Dendritic cell treated with granulocyte-macrophage colony-stimulating factor and Interleukin-4, amounts not matched to agents 40 ng/mL and 50 ng/mL, for 4 days (primary cell): ENCODE measurements around the gene TAPT1.

ENCODE experiments used
- H3K27ac Mint-ChIP-seq: one replicate; pipeline ENCODE4 v1.8.0; 2022; ENCODE audit warnings: mild to moderate bottlenecking, mixed read lengths
- H3K27me3 Mint-ChIP-seq: one replicate; pipeline ENCODE4 v1.8.0; 2022; ENCODE audit warnings: mild to moderate bottlenecking, mixed read lengths
- H3K36me3 Mint-ChIP-seq: one replicate; pipeline ENCODE4 v1.8.0; 2022; ENCODE audit warnings: low read depth, mixed read lengths
- H3K4me1 Mint-ChIP-seq: one replicate; pipeline ENCODE4 v1.8.0; 2022; ENCODE audit warnings: low read depth, mixed read lengths
- H3K4me3 Mint-ChIP-seq: one replicate; pipeline ENCODE4 v1.8.0; 2022; ENCODE audit warnings: mild to moderate bottlenecking, moderate library complexity, mixed read lengths
- H3K9me3 Mint-ChIP-seq: one replicate; pipeline ENCODE4 v1.8.0; 2022; ENCODE audit warnings: mixed read lengths
- intact Hi-C: fragments of 100-400 bp; cut with micrococcal nuclease; formaldehyde crosslinking; loops from one replicate; pipeline ENCODE4 v1.15.0; 2022

TAPT1 gene

GRCh38 chr4:16235209-16235608 is 8.9 kb upstream of the TAPT1 start:
- peaks cover 34% of the 10 kb centered on the region for H3K4me1 Mint-ChIP-seq
- H3K27me3 Mint-ChIP-seq, result no peaks in the 10 kb centered on the region
- H3K36me3 Mint-ChIP-seq, result peaks cover 6% of the 10 kb centered on the region
- H3K4me3 Mint-ChIP-seq, result no peak overlapping the region
- no peak overlapping the region for H3K27ac Mint-ChIP-seq
- intact Hi-C loops, result no loop called here
- peaks cover 8% of the 10 kb centered on the region for H3K9me3 Mint-ChIP-seq

GRCh38 chr4:16233569-16234177 is 7.4 kb upstream of the TAPT1 start:
- Mint-ChIP-seq H3K4me3 (no peak overlapping the region), H3K27me3 (no peaks in the 10 kb centered on the region), H3K4me1 (peaks cover 23% of the 10 kb centered on the region), H3K27ac (peak overlapping the region; percentile 75), H3K9me3 (peaks cover 8% of the 10 kb centered on the region), H3K36me3 (peaks cover 6% of the 10 kb centered on the region)
- intact Hi-C loops, result no loop called here

GRCh38 chr4:16231570-16232245 is 5.4 kb upstream of the TAPT1 start:
- peaks cover 23% of the 10 kb centered on the region for H3K4me1 Mint-ChIP-seq
- peaks cover 16% of the 10 kb centered on the region for H3K36me3 Mint-ChIP-seq
- peak overlapping the region; percentile 86 for H3K27ac Mint-ChIP-seq
- H3K9me3 Mint-ChIP-seq, result peaks cover 8% of the 10 kb centered on the region
- intact Hi-C loops, result no loop called here
- H3K27me3 Mint-ChIP-seq, result no peaks in the 10 kb centered on the region
- peak overlapping the region; percentile 65 for H3K4me3 Mint-ChIP-seq

GRCh38 chr4:16230308-16230707 is 4.0 kb upstream of the TAPT1 start:
- H3K4me1 Mint-ChIP-seq, result peaks cover 23% of the 10 kb centered on the region
- H3K27ac Mint-ChIP-seq, result peak overlapping the region; percentile 22
- no peak overlapping the region for H3K4me3 Mint-ChIP-seq
- intact Hi-C loops, result no loop called here
- peaks cover 16% of the 10 kb centered on the region for H3K36me3 Mint-ChIP-seq
- peaks cover 8% of the 10 kb centered on the region for H3K9me3 Mint-ChIP-seq
- H3K27me3 Mint-ChIP-seq, result no peaks in the 10 kb centered on the region

- intact Hi-C loops, result loop anchor here (5.0 kb wide), 1 partner anchor 33 kb away; no protein-coding TSS in a partner anchor
- no peak overlapping the region for H3K27ac Mint-ChIP-seq
- H3K27me3 Mint-ChIP-seq, result no peaks in the 10 kb centered on the region
- peaks cover 16% of the 10 kb centered on the region for H3K36me3 Mint-ChIP-seq
- peaks cover 8% of the 10 kb centered on the region for H3K9me3 Mint-ChIP-seq
- H3K4me3 Mint-ChIP-seq, result no peak overlapping the region
- peaks cover 25% of the 10 kb centered on the region for H3K4me1 Mint-ChIP-seq
Measured at GRCh38 chr4:16229604-16230003, 3.3 kb upstream of the TAPT1 start.

DNA sequence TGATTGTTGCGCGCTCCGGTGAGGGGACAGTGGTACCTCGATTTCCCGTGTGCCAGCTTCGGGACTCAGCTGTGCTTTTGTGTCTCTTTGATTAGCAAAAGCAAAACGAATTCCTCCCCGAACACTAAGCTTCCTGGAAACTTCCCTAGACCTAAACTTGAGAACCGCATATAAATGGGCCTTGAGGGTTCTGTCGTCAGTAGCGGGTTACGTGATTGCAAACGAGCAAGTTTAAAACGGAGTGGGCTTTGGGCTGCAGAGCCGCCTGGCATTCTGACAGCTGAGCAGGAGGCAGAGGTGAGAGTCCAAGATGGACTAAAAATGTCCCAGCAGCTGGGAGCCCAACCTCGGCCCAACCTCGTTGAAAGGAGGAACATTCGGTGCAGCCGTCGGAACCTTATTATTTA is 1.2 kb upstream of the TAPT1 start:
- H3K4me1 Mint-ChIP-seq, result peaks cover 37% of the 10 kb centered on the region
- intact Hi-C loops, result loop anchor here (5.0 kb wide), 1 partner anchor 35 kb away; no protein-coding TSS in a partner anchor
- no peaks in the 10 kb centered on the region for H3K9me3 Mint-ChIP-seq
- H3K36me3 Mint-ChIP-seq, result peaks cover 23% of the 10 kb centered on the region
- H3K4me3 Mint-ChIP-seq, result peak overlapping the region; percentile 91
- no peaks in the 10 kb centered on the region for H3K27me3 Mint-ChIP-seq
- H3K27ac Mint-ChIP-seq, result peak overlapping the region; percentile 95

DNA sequence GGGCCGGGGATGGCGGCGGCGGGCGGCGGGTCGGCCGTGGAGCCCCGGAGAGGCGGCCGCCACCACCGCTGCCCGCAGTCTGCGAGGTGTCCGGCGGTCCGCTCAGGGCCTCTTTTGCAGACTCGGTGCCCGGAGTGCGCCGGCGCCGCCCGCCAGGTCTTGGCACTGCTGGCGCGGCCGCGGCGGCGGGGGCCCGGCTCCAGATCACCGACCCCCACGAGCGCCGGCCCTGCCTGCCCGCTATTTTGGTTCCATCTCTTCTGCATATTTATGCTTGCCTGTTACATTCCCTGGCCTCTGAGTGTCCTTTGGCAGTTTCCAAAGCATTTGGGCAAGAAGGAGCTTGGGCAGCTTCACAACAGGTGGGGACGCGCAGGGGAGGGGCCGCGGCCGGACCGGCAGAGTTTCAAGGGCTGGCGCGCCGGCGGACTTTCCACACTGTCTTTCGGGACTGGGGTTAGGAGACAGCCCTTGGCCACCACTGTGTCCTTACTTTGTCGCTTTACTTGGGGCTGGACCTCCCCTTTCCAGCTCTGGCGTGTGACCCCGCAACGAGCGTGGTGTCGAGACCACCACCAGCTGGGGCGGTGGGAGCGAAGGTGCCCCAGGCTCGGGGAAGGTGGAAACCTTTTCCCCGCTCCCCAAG is 668 bp upstream of the TAPT1 start:
- intact Hi-C loops, result loop anchor here (5.0 kb wide), 1 partner anchor 35 kb away; no protein-coding TSS in a partner anchor
- peaks cover 37% of the 10 kb centered on the region for H3K4me1 Mint-ChIP-seq
- H3K27me3 Mint-ChIP-seq, result no peaks in the 10 kb centered on the region
- H3K27ac Mint-ChIP-seq, result peak overlapping the region; percentile 95
- H3K9me3 Mint-ChIP-seq, result no peaks in the 10 kb centered on the region
- peak overlapping the region; percentile 91 for H3K4me3 Mint-ChIP-seq
- peaks cover 23% of the 10 kb centered on the region for H3K36me3 Mint-ChIP-seq

DNA sequence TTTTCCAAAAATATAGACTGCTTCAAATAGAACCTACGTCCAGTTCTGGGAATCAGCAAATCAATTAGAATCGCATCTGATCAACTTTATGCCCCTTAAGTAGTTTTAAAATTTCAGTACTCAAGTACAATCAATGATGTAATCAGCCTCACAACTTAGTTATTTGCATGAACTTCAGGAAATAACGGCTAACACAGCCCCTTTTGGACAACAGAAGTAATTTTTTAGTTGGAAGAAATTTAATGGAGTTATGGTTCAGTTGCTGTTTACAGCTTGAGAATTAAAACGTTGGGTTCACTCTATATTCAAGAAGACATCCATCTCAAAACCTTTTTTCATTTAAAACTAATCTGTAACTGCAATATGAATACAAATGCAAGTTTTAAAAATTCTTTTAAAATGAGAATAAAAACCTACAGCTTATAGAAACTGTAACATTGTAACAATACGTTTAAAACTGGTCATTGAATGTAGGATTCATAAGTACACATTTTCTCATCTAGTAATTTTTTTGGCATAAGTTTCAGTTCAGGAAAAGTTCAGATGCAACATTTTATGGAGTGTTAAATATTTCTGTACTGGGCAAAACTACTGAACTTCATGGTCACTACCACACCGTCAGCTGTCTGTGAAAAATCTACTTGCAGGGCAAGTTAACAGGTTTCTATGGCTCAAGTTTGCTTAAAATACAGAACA is 956 bp downstream of the TAPT1 start:
- peaks cover 33% of the 10 kb centered on the region for H3K36me3 Mint-ChIP-seq
- H3K4me3 Mint-ChIP-seq, result peak overlapping the region; percentile 76
- H3K27ac Mint-ChIP-seq, result peak overlapping the region; percentile 83
- no peaks in the 10 kb centered on the region for H3K9me3 Mint-ChIP-seq
- H3K4me1 Mint-ChIP-seq, result peaks cover 41% of the 10 kb centered on the region
- H3K27me3 Mint-ChIP-seq, result no peaks in the 10 kb centered on the region
- intact Hi-C loops, result loop anchor here (5.0 kb wide), 1 partner anchor 37 kb away; no protein-coding TSS in a partner anchor

DNA sequence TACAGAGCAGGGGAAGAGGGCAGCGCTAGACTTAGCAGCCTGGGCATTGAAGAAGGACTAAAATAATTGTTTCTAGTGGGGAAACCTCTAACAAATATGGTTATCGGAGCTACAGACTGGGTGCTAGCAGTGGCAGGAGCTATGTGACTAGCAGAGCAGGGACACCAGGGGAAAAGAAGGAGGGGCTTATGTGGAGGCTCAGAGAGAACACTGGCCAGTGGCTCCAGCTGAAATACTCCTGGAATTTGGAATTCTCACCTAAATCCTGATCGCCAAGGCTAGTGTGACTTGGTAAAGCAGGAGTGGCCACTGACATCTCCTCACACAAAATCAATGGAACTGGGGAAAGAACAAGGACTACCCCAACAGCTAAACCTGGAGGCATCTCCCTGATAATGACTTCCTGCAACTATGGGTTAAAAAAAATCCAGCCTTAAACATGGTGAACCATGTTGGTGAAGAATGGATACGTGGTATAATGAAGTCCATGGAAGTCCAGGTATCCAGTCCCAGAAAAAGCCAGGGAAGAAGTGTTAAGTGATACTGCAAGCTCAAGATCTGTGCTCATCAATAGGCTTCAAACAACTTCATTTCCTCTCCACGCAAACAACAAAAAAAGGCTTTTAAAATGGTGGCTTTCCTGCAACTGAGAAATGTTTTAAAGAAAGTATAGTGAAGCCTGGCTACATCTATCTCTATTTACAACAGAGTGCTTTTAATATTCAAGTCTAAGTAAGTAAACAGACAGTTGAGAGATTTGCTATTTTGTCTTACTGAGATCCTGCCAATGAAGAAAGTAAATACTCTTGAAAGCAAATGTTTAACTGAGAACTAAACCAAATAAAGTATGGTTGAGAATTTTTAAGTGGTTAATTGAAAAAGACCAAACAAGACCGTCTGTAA is 1.8 kb downstream of the TAPT1 start:
- H3K4me1 Mint-ChIP-seq, result peaks cover 44% of the 10 kb centered on the region
- no peaks in the 10 kb centered on the region for H3K9me3 Mint-ChIP-seq
- peak overlapping the region; percentile 83 for H3K27ac Mint-ChIP-seq
- intact Hi-C loops, result loop anchor here (5.0 kb wide), 1 partner anchor 38 kb away; no protein-coding TSS in a partner anchor
- H3K36me3 Mint-ChIP-seq, result peaks cover 41% of the 10 kb centered on the region
- peak overlapping the region; percentile 76 for H3K4me3 Mint-ChIP-seq
- no peaks in the 10 kb centered on the region for H3K27me3 Mint-ChIP-seq

DNA sequence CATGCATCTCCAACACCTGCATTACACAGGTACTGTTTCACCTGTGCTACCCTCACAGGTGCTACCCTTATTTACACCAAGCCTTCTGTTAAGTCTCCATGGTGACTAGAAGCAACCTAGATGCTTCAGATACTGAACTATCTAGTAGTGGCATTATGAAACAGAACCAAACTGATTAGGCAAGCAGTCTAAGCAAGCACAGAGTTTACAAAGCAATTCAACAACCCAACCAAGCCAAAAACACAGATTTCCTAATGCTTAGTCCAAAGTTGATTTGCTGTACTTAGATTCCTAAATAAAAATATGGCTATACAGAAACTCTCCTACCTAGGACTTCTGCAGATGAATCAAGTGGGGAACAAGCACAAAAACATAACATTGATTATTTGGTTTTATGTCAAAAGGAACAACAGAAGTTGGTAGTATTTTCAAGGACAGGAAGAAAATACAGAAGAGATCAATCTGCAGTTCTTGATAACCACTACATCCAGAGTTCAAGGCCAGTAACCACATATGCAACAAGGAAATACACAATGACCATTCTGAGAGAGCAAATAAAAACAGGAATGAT is 3.2 kb downstream of the TAPT1 start:
- H3K27ac Mint-ChIP-seq, result peak overlapping the region; percentile 83
- peaks cover 46% of the 10 kb centered on the region for H3K36me3 Mint-ChIP-seq
- intact Hi-C loops, result no loop called here
- no peaks in the 10 kb centered on the region for H3K9me3 Mint-ChIP-seq
- H3K27me3 Mint-ChIP-seq, result no peaks in the 10 kb centered on the region
- H3K4me1 Mint-ChIP-seq, result peaks cover 54% of the 10 kb centered on the region
- H3K4me3 Mint-ChIP-seq, result peak overlapping the region; percentile 49

GRCh38 chr4:16218950-16219349 is 7.3 kb downstream of the TAPT1 start:
- Mint-ChIP-seq H3K27ac (peak overlapping the region; percentile 50), H3K4me3 (no peak overlapping the region), H3K36me3 (peaks cover 63% of the 10 kb centered on the region), H3K9me3 (no peaks in the 10 kb centered on the region), H3K27me3 (no peaks in the 10 kb centered on the region), H3K4me1 (peaks cover 81% of the 10 kb centered on the region)
- intact Hi-C loops, result no loop called here

- Mint-ChIP-seq H3K36me3 (peaks cover 71% of the 10 kb centered on the region), H3K4me1 (peaks cover 77% of the 10 kb centered on the region)
- intact Hi-C loops, result no loop called here
Measured at GRCh38 chr4:16217300-16218051, 8.8 kb downstream of the TAPT1 start.

More at GRCh38 chr4:16217300-16218051, 8.8 kb downstream of the TAPT1 start:
- Mint-ChIP-seq H3K27ac (peak overlapping the region; percentile 69), H3K27me3 (no peaks in the 10 kb centered on the region), H3K9me3 (no peaks in the 10 kb centered on the region), H3K4me3 (peak overlapping the region; percentile 46)
